ENCODE data around the gene VWA7.
"Not testable (repeated sequence)": the region's sequence is repeated elsewhere in the genome, so short reads cannot be mapped to it uniquely, and the experiment has no call there.

Gene VWA7

GRCh38 chr6:31801031-31801927, 24.2 kb upstream of the VWA7 start:
- not testable (repeated sequence) for DNase-seq (ENCODE audit: low spot score); FAIRE-seq

- DNase-seq (ENCODE audit: low spot score) = no peak
- FAIRE-seq = no peak
Measured at GRCh38 chr6:31799781-31800180, 22.7 kb upstream of the VWA7 start.

DNA sequence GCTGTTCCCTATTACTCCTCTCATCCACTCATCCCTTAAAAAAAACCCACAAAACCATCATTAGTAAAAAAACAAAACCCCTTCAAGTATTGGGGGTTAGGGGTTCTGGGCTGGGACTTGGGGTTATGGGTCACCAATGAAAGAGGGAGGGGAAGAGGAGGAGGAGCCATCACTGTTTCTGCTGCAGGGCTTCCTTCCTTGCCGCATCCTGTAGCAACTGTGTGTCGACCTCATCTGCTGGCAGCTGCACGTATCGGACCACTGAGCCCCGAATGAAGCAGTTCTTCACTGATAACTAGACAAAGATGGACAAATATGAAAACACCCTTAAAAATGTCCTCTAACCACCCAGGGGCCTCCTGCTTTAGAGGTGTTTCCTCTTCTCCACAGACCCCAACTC, 20.5 kb upstream of the VWA7 start:
- DNase-seq (ENCODE audit: low spot score) (no peak), FAIRE-seq (no peak)

GRCh38 chr6:31796993-31797385, 19.9 kb upstream of the VWA7 start:
- no peak for FAIRE-seq
- DNase-seq (ENCODE audit: low spot score) = no peak

GRCh38 chr6:31795616-31796298, 18.6 kb upstream of the VWA7 start, which contains the start of gene VARS1:
Gene VARS1 (minus strand): TSS chr6:31795752. CDS start chr6:31795217, 535 bp downstream.
- DNase-seq (ENCODE audit: low spot score) (peak; percentile 97), FAIRE-seq (no peak)

DNA sequence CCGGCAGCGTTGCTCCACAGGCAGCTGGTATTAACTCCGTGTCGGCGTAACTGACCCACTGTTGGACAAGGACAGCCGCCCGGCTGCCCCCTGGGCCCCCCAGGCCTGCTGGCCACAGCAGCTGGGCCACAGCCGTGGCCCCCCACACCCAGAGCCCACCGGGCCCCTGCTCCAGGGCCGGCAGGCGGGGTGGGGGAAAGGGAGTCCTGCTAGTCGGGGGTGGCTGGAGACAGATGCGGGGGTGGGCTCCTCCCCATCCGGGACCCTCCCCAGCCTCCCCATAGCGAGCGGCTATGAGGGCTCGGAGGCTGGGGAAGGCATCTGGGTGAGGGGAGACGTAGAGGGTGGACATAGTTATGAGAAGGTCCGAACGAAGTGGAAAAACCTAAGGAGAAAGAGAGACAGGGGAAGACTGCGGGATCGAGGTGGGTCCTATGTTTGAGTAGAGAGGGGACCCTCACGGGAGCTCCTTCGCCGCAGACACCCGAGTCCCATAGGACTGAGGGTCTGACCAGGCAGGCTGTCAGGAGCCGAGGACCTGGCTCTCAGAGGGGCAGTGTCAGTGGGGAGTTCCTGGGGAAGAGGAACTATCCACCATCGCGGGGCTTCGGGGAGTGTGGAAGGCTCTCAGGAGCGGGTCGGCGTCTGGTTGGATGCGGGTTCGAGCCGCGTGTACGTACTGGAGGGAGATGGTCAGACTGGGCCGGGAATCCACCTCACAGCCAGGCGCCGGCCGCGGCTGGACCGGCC, 17.9 kb upstream of the VWA7 start:
- FAIRE-seq = no peak
- DNase-seq (ENCODE audit: low spot score) = no peak

- no peak for DNase-seq (ENCODE audit: low spot score)
Measured at GRCh38 chr6:31794294-31794865, 17.3 kb upstream of the VWA7 start.

GRCh38 chr6:31793927-31794245, 16.8 kb upstream of the VWA7 start:
- not testable (repeated sequence) for FAIRE-seq; DNase-seq (ENCODE audit: low spot score)

More at GRCh38 chr6:31794294-31794865, 17.3 kb upstream of the VWA7 start:
- no peak for FAIRE-seq

DNA sequence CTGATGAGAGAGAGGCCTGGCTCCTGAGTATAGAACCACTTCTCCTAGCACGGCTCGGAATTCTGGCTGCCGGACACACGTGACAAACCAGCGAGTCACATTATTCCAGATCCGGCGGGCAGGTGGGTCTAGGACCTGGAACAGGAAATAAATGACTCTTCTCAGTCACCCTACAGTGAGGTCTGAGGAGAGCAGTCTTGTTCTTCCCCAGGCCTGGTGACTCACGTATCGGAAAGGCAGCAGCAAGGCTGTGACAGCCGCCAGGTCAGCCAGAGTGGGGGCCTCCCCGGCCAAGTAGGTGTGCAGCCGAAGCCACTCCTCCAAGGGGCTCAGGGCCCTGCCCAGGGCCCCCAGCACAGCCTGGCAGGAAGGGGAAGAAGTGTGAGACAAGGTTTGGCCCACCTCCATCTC, 15.6 kb upstream of the VWA7 start:
- peak; percentile 45 for DNase-seq (ENCODE audit: low spot score)

DNA sequence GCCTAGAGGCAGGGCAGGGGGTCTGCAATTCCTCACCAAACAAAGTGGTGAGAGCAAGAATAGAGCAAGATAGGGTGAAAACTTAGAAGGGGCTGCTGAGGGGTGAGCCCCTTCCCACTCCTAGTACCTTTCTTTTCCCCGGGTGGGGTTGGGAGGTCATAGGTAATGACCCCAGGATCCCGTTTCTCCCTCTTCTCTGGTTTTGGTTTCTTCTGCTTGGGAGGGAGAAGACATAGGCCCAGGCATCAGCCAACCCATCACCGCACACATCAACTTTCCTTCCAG, 14.9 kb upstream of the VWA7 start:
- no peak for FAIRE-seq
- DNase-seq (ENCODE audit: low spot score) = no peak

More for the DNA sequence above, 15.6 kb upstream of the VWA7 start:
- no peak for FAIRE-seq

DNA sequence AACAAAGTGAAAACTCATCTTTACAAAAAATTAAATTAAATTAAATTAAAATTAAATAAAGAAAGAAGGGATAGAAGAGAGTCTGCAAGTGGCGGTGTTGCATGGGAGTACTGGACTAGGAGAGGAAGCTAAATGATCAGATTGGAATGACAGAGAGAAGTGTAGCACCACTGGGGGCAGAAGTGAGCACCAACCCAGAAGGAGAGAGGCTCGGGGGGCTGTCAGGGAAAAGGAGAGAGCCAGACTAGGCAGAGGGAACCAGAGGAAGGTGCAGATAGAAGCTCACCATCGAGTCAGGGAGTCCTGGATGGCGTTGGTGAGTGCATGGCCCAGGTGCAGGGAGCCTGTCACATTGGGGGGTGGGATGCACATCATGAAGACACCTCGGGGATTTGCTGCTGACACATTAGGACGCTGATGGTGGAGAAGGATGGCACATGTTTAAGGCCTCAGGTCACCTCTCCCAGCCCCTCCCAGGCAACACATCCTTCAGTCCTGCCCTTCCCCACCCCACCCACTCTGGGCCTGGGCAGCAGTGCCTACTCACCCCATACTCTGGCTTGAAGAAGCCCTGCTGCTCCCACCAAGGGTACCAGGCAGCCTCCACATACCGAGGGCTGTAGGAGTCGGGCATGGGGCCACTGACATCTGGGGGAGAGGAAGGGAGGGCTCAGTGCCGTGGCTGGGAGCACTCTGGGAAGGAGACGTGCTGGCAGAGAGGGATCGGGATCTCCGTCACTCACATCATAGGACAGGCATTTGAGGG, 14.4 kb upstream of the VWA7 start:
- FAIRE-seq = no peak
- DNase-seq (ENCODE audit: low spot score) = peak; percentile 60

GRCh38 chr6:31785475-31785874, 8.3 kb upstream of the VWA7 start:
- DNase-seq (ENCODE audit: low spot score) (no peak), FAIRE-seq (no peak)

- DNase-seq (ENCODE audit: low spot score) (no peak), FAIRE-seq (no peak)
Measured at GRCh38 chr6:31784098-31784925, 7.2 kb upstream of the VWA7 start.

DNA sequence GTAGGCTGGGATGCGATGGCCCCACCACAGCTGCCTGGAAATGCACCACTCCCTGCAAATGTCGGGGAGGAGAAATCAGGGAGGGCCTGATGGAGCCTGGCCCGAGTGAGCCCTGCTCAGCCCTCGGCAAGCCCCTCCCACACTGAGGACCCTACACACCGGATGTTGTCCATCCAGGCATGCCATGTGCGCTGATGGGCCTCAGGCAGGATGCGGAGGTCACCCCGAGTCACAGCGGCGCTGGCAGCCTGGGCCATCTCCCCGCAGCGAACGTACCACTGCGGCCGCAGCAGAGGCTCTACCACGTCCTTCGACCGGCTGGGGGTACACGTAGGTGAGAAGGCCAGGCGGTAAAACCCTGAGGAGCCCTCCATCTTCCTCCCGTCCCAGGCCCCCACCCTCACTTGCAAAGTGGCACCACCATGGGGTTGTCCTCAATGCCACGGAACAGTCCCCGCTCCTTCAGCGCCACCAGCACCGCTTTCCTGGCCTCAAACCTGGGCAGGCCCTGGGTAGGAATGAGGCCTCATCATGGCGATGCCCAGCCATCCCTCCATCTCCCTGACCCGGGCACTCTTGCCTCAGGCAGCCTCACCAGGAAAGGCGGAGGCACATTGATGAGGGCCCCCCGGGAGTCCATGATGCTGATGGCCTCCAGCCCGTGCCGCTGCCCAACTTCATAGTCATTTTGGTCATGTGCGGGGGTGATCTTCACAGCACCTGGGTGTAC, 5.2 kb upstream of the VWA7 start:
- FAIRE-seq (no peak), DNase-seq (ENCODE audit: low spot score) (no peak)

DNA sequence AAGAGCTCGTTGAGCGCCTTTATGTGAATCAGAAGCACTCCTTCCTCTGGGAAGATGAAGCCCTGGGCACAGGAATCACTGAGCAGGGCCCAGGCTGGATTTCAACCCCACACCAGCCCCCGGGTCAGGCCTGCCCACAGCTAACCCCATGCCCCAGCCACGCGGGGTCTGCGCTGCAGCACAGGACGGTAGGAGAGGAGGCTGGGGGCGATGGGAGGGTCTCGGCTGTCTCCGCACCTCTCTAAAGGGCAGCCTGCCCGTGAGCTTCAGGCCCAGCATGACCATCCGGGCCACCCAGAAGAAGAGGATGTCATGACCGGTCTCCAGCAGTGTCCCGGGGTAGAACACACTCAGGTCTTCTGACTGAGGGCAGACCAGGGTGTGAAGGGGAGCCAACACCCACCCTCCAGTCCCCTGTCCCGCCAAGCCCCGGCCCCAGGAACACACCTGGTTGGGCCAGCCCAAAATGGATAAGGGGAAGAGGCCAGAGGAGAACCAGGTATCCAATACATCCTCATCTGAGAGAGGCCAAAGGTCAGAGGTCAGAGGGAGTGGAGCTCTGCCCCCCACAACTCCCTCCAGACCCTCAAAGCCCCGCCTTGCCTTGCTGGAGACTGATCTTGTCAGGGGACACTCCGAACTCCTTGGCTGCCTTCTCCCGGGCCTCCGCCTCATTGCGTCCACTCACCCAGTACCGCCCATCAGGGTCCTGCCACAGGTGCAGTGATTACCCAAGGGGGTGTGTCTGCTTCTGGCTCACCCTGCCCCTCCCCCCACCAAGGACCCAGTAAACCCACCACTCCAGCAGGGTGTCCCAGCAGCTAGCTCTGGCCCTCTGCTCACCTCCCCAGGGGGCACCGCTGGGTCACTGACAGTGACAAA, 4.4 kb upstream of the VWA7 start:
- no peak for DNase-seq (ENCODE audit: low spot score)
- no peak for FAIRE-seq

GRCh38 chr6:31780507-31781243, 3.5 kb upstream of the VWA7 start:
- FAIRE-seq (no peak), DNase-seq (ENCODE audit: low spot score) (no peak)

- DNase-seq (ENCODE audit: low spot score) (no peak), FAIRE-seq (no peak)
Measured at GRCh38 chr6:31779908-31780307, 2.8 kb upstream of the VWA7 start.
